T-helper 1 cell (primary cell): ENCODE data around the gene ETV5.

Source experiments
- DNase-seq, 5 donors: peaks; one replicate each; pipeline ENCODE4 v3.0.0-alpha.2; 2012 to 2020

The ETV5 gene

DNA sequence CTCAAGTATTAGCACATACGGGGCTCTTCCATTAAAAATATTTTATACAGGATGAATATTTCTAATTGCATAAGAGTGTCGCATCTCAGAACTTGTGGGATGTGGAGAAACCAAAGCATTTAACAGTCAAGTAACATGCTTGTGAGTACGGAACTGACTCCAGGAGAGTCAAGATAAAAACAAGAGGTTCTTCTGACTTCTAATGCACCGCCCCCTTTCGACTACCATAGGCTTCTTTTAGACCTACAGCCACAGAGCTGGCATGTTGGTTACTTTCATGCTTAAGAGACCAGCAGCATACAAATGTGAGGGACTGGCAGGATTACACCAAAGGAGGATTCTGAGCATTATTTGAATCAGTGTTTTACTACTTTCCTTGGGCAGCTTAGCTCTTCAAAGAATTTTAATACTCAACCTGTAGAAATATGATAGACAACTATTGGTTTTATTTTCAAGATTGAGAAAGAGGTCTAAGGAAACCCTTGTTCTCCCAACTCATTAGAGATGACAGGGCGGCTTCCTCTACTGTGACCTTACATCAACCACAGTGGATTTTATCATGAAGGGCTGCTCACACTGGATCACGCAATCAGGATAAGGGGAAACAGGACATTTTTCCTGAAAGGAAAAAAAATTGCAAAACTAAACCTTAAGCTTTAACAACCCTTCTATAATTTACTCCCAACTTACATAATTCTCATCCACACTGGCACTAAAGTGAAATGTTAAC, 14.0 kb downstream of the ETV5 start:
- no peak for DNase-seq

DNA sequence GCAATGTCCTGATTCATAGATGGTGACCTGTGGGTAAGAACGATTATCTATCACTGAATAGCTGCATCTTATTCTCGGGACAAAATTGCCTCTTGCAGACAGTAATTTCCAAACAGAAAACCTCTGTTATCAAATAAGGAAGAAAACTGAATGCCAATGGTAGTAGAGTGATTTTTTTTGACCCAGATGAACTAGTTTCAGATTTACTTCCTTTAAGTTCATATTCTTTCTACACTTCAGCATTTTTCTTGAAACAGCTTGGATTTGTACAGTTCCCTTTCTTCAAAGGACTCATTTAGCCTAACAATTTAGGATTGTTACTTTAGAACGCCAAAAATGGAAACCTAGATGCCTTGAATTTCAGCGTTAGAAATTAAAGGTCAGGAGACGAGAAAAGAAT, 14.6 kb downstream of the ETV5 start:
- DNase-seq: no peak

DNA sequence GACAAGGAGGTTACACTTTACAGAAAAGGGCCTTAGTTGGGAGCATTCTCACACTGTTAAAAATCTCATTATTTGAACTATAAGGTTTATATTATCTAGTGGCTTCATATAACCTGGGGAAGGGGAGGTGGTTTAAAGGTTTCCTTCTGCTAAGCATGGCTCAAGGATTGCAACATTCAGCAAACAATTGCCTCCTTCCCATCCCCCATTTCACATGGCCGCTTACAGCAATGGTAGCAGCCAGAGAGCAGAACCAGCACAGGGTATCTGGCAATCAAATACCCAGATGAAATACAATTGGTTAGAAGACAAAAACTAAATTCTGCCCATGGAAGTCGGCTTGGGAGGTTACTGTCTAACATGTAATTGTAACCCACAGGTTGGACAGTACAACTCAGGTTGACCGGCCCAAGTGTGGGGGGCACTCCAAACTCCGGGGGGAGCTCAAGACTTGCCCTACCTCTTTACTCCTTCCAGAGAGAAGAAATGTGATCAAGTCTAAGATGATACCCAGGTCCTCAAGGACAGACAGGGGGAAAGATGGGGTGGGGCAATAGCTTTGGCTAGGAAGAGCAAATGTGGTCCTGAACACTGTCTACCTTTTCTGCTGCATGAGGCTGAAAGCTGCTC, 15.5 kb downstream of the ETV5 start:
- no peak for DNase-seq

DNA sequence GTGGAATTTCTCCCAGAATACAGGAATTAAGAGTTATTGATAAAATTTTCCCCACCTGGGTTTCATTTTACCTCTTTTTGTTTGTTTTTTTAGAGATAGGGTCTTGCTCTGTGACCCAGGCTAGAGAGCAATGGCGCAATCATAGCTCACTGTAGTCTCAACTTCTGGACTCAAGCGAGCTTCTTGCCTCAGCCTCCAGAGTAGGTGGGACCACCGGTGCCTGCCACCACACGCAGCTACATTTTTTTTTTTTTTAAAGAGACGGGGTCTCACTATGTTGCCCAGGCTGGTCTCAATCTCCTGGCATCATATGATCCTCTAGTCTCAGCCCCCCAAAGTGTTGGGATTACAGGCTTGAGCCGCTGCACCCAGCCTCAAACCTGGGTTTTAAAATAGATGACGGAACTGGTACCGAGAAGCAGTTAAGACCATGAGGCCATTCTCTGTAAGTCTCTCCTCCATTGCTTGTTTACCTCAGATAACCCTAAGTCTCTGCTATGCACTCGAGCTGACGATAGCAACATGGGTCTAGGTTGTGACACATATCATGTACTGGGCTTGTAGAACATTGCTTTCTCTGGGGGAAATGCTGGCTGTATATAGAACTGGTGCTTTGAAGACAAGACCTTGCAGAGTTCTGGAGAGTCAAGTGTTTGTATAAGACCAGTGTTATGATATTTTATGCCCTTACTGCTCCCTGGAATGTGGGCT, 16.4 kb downstream of the ETV5 start:
- no peak for DNase-seq

DNA sequence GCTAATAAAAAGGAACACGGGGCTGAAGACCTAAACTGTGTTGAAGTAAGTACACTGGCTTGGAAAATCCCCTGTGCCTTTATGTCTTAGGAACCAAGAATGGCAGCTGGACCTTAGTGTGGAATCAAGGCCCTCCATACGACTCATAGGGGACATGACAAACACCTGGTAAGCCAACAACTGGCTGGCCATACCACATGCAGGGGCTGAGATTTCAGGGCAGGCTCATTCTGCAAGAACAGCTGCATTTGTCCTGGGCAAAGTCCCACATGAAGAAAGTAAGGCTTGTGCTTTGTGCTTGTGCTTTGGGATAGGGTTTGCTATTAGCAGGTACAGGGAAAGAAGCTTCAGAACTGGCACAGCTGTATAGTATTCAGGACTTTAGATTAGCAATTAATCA, 18.0 kb downstream of the ETV5 start:
- DNase-seq: no peak

DNA sequence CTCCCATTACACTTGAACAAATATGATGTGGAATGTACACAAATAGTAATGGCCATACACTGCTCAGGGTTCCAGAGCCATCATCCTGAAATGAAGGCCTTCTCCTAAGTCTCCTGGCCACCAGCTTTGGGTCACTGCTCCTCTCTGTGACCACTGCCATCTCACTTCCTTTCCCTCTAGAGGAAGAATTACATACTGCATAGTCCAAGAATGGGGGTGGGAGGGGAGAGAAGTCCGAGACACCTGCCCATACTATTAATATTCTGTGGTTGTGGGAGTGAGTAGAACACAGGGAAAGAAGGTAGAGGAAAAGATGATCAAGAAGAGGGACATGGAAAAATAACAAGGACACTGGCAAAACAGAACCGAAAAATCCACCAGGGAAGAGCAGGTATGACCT, 20.6 kb downstream of the ETV5 start:
- no peak for DNase-seq

DNA sequence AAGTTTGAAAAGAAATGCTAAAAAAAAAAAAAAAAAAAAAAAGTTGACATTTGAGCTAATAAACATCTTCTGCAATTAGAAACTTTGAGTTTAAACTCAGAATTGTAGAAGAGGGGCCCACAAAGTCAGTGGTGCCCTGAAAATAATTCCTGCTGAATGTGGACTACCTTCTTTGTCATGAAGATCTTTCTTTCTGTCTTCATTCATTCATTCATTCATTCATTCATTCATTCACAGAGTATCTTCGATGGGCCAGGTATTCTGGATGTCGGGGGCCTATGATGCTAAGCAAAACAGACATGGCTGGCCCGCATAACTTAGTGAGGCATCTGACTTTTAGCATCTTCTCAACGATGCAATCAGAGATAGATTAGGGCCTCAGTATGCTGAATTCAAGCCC, 24.6 kb downstream of the ETV5 start:
- DNase-seq: no peak

DNA sequence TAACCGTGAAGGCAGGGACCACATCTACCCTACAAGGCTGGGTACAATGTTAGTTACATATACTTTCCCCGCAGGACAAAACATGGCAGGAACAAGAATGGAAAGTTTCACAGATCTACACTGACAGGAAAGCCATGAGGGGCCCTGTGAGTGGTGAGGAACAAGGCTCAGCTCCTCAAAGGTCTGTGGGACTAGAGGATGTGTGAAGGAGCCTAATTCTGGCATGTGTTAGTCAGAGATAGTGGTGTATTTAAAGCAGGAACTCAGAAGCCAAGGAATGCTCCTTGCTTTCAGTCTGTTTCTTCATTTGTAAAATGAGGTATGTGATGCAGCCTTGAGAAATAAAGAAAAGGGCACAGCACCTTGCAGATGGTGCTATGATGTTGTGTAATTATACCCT, 25.1 kb downstream of the ETV5 start:
- DNase-seq: no peak

DNA sequence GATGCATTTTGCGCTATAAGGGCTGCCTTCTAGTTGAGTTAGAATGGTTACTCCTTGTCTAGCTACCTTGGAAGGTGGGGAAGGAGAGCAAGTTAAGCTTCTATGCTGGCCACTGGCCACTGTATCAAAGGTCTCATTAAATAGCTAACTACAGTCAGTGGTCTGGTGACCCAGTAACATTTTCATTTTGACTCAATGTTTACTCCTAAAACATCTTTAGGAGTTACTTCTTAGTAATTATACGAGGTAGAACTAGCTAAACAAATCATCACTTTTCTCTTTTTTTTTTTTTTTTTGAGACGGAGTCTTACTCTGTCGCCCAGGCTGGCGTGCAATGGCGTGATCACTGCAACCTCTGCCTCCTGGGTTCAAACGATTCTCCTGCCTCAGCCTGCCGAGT, 26.7 kb downstream of the ETV5 start:
- DNase-seq: no peak

DNA sequence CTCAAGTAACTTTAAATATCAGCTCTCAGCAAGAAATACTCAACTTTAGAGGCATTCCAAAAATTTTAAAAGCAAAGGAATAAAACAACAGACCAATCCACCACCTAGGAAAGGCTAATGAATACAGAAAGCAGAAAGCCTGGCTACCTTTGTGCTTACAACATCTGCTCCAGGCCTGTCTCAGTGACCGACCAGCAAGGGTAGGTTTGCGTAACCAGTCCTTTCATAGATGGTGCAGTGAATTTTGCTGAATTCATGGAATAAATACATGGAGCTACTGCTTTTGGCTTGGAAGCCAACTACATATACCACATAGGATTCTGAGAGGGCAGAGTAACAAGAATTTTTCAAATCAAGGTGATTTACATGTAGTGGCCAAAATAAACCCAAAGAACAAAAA, 27.2 kb downstream of the ETV5 start:
- DNase-seq: no peak

DNA sequence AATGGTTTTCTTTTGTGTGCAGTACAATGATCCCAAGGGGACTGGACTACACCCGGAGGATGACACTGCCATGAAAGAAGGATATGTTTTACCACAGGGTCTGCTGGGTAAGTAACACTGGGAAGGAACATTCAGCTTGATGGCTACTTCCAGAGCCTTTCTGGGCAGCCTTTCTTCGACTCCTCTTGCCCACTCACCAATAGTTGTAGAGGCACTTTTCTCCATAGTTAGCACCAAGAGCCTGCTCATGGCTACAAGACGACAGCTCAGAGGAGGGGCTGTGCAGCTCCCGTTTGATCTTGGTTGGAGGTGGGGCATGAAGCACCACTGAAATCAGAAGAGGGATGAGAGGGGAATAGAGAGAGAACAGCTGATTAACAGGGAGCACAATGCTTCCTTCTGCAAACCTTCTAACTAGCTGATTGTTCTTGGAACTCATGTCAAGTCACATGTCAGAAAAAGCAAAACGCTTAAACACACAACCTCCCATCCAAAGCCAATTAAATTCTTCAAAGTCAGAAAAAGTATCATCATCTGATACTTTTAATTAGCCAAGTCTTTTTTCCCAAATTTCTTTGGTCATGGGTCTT, 27.9 kb downstream of the ETV5 start:
- DNase-seq: no peak

DNA sequence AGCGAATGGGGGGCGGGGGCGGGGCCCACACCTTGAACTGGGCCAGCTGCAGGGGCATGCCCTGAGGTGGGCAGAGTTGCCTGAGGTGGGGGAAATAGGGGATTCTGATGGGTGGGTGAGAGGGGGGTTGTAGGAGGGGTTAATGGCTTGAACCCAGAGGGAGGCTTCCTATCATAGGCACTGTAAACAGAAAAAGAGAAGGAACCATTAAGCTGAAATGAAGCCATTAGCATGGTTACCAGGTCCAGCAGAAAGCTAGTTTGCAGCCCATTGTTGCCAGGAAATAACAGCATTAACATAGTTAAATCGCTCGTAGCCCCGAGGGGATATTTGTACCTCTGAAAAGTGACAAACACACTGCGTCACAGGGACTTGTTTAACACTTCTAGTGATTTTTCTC, 29.0 kb downstream of the ETV5 start:
- DNase-seq: no peak

DNA sequence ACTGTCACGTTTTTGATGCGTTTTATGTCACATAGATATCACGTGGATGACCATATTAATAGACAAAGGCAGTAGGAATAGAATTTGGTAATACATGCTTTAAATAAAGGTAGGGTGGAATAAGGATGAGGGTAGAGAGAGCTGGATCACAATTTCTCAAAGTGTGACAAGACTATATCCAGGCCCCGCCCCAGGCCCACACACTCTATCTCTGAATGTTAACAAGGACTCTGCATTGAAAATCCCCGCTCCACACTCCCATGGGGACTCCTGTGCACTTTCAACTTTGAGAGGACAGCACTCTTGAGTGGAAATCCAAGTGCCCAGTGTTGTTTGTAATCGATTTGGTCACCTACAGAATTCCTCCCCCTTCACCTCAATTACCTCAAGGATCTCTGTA, 31.4 kb downstream of the ETV5 start:
- no peak for DNase-seq

DNA sequence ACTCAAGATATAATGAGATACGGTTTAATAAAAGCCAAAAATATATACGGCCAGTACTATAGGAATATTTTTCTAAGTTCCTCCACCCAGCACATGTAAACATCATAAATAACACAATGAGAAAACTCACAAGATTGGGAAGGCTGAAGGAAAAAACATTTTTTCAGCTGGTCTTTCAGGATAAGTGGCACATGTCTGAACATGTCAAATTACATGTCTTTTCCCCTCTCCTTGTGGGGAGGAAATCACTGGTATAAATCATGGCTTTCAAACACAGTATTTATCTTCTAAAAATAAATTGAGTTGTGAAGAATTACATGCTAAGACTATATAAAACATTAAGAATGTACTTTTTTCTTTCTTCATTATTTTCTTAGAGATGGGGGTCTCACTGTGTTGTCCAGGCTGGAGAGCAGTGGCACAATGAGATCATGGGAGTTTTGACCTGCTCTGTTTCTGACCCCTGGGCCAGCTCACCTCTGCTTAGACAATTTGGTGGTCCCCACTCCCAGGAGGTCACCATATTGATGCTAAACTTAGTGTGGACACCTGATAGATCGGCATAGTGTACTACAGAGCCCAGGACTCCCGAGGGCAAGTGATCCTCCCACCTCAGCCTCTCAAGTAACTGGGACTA, 32.8 kb downstream of the ETV5 start:
- no peak for DNase-seq

DNA sequence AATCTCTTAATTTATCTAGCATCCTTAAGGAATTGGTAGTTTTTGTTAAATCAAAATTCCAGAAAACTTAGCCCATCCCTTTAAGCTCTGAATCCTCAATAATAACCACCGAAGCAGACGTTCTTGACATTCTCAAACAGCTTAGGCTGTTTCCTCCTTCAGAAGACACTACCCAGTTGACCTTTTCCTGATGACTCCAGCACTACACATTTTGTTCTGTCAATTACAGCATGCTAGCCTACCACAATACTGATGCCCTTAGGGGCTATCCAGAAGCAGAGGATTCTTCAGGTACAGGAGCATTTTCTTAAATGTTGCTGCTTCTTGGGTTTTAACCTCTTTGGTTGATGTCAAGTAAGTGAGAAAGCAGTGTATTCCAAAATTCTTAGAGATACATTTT, 33.4 kb downstream of the ETV5 start:
- DNase-seq: no peak

DNA sequence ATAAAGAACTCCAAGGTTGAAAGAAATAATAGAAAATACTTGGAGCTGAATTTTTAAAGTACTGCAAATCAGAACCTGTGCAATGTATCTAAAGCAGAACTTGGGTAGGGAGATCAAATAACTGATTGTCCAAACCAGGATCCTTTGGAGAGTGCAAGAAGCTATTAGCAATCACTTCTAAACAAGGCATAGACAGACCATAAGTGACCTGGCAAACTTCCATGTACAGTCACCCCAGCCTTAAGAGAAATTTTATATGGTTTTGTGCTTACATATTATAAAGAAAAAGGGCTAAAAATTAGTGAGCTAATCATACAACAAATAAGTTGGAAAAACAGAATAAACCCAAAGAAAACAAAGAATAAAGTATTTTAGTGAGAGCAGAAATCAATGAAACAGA, 35.2 kb downstream of the ETV5 start:
- DNase-seq: no peak

DNA sequence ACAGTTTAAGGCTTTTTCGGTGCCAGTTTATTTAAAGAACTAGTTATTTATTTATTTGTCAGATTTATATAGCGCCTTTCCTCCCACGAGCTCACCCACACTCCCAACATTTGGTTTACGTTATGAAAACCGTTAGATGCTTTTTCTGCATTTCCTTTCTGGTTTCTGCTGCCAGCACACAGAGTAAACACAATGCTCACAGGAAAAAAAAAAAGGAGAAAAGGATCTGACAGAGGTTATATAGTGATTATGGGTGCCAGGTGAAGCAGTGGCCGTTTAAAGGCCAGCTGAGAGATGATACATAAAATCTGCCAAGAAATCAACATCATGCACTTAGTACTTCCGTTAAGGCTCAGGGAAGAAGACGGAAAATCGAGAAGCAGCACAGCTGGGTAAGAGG, 37.9 kb downstream of the ETV5 start:
- no peak for DNase-seq

DNA sequence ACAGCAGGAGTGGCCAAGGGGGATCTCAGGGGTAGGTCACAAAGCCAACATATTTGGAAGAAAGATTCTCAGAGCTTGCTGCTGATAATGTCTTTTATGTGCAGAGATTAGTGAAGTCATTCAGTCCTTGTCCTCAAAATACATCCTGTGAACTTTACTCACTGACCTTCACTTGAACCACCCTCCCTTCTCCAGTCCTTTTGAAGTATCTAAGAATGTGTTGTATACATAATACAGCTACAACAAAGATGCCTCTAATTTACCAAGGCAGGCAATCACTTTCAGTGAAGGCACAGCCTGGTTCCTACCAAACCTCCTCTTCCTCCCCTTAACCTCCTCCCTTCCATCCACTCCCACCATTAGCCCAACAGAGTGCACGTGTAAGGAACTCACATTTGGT, 38.3 kb downstream of the ETV5 start:
- DNase-seq: no peak

DNA sequence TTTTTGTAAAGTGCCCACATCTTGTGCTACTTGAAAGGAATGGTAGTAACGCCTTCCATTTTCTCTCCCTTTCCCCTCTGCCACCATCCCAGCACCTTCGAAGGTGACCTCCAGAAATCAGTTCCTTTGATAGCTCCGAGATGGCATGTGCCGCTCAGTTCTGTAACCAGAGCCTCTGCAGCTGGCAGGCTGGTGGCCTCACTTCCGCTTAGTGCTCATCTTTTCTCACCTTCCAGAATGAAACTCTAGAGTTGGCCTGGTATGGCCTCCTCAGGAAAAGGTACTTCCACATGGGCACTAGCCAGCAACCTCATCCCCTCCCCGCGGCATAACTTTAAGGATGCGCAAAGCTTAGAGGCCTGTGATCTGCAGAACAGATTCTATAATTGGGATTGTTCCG, 38.8 kb downstream of the ETV5 start:
- no peak for DNase-seq

DNA sequence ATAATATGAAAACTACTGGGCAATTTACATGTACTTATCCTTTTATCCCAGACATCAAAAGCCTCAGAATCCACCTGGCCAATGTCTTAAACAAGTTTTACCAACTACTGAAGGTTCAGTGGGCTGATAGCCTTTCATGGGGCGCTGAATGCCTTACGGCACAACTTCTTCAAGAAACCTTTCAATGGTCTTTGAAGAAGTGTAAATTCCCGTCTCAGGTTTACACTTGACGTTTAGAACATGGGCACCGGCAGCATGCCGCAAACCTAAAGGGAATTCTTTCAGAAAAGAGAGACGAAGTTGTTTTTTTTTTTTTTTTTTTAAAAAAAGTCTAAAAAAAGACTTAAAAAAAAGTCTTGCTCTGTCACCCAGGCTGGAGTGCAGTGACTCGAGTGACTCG, 39.7 kb downstream of the ETV5 start:
- DNase-seq: no peak

DNA sequence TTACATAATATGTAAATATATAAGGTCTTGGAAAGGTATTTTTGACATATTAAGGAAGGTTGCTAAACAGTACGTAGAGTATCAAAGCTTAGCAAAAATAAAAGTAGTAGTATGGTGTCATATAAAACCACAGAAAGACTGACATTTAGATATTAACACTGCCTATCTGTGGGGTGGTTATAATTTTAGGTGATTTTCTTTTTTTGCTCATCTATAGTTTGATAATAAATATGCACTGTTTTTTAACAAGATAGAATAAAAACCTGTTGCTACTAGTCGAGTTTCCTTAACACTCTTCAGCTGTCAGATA, 40.7 kb downstream of the ETV5 start:
- DNase-seq: no peak

DNA sequence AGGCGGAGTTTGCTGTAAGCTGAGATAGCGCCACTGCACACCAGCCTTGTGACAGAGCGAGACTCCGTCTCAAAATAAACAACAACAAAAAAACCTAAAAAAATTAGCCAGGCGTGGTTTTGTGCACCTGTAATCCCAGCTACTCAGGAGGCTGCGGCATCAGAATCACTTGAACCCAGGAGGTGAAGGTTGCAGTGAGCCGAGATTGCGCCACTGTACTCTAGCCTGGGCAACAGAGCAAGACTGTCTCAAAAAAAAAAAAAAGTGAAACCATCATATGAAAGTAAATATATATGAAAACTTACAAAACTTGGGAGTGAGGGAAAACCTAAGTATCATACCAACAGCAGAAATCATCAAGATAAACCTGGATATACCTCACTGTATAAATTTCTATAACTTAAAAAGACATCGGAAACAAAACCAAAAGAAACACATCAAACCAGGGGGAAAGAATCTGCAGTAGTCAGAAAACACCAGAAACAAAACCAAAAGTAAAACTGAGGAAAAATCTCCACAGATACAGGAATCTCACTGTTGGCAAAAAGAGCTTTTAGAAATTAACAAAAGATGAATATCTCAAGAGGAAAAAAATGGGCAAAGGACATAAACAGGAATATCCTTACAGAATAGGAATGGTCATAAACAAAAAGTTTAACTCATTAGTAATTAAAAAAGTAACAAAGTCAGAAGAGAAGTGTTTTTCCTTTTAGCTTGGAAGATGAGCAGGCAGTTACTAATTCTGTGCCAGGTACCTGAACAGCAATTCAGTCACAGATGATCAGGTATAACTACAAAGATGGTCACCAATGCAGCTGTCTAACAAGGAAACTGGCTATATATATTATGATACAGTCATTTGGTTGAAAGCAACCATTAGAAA, 41.3 kb downstream of the ETV5 start:
- peak in 1 of 5 donors; percentile 21 for DNase-seq

DNA sequence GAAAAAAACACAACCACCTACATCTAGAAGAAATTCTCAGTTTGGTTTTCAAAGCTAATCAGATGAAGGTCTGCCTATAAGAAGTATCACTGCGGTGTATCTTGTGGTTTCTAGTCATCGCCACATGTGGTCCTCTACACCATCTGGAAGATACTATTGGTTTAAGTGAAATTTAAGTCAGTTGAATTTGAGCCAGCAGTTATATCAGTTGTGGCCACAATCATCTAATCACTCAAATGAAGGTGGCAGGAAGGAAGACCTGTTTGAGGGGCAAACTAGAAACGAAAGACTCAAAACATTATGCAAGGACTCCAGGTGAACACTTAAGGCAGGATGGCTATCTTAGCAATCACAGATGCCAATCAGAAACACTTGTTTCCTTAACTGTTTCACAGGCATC, 48.7 kb downstream of the ETV5 start:
- DNase-seq: peak in 1 of 5 donors; percentile 60
